ENCODE measurements around the gene CA14. TPM values are rescaled to one million over a fixed set of nuclear protein-coding genes. Genes with fewer than 3 reads are reported as not detected.

Gene CA14
- total and polyA plus RNA-seq, 9 of the 15 experiments (the other 6 are each of a cell fraction or from before 2014, with no cell fraction given) = 0.13 to 0.57 (median 0.26) TPM; not detected in 1

DNA sequence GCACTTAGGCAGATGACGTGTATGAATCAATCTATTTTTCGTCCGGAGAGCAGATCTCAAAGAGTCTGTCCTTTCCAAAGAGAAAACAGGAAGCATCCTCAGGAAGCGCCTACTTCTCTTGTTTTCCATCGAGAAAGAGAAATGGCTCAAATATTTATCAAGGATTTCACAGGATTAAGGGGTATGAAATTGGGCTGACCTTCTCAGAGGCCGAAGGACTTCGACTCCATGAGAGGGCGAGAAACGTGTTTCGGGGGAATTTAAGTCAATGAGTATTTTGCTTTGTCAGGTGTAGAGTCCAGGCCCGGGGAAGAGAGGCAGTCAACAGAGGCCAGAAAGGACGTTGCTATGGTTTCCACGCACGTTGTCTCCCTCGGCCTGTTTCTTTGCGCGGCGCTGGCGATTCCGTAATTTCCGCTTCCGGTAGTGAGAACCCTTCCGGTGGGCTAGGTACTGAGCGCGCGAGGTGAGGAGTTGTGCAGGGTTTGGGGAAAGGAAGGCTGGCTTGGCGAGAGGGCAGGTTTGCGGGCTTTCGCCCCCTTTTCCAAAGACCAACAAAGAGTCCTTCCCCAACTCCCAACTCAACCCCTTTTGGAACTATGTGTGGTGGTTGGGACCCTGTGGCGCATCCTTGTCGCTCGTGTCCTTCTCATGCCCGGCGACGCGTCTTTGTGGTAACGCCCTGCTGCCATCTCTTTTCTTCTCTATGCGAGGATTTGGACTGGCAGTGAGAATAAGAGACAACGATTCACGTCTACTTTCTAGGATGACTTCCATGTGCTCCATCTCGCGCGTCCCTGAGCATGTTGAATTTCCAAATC is 36.1 kb downstream of the CA14 start, which contains the start of gene MRPS21 (continued):
- TF ChIP-seq ZBTB11 (CRISPR knock-in tag; IDR thresholded peaks at IDR 0.05) = peak; percentile 53 to 89 (median 69); a peak in 3 of 6 replicates
- TF ChIP-seq FOXJ2 (tag; IDR thresholded peaks at IDR 0.05) = peak; percentile 97
- TF ChIP-seq CEBPG (CRISPR knock-in tag; IDR thresholded peaks at IDR 0.05) = no peak
- TF ChIP-seq CEBPG (tag; conservative IDR thresholded peaks at IDR 0.05 in 1 of 2, IDR thresholded peaks at IDR 0.05 in 1 of 2) = no peak
- no peak for TF ChIP-seq RBM15 (IDR thresholded peaks at IDR 0.05; ENCODE audit: insufficient read depth, low read length)

Measured in K562 (cell line).